C4-2B (cell line): ENCODE data around the gene GPX2.

Experiments
- H3K27ac ChIP-seq: fragments of 450-650 bp; 2 replicates; pipeline ENCODE4 v1.5.1; 2017
- CTCF ChIP-seq: fragments of 450-650 bp; conservative IDR thresholded peaks from 2 replicates; pipeline ENCODE4 v1.5.1; 2017; ENCODE audit warnings: mild to moderate bottlenecking
- ZFX ChIP-seq: fragments of 450-650 bp; IDR thresholded peaks from 2 replicates; pipeline ENCODE4 v1.6.1; 2017

GPX2 gene

GRCh38 chr14:64942531-64943111 is at the start of gene GPX2:
Gene GPX2 (minus strand): TSS chr14:64942745. CDS start chr14:64942726, 19 bp downstream.
- no peak for TF ChIP-seq CTCF
- TF ChIP-seq ZFX = no peak
- no peak within 1 kb of the TSS for H3K27ac ChIP-seq

GRCh38 chr14:64990939-64991338 is 48.4 kb upstream of the GPX2 start:
- H3K27ac ChIP-seq = no peak overlapping the region
- TF ChIP-seq ZFX = no peak
- no peak for TF ChIP-seq CTCF

GRCh38 chr14:64990296-64990695 is 47.8 kb upstream of the GPX2 start:
- H3K27ac ChIP-seq = no peak overlapping the region
- TF ChIP-seq ZFX (no peak), CTCF (no peak)

- H3K27ac ChIP-seq = peak overlapping the region; percentile 95
- TF ChIP-seq ZFX (no peak), CTCF (no peak)
These were observed 44.9 kb upstream of the GPX2 start for GRCh38 chr14:64987438-64987767.

GRCh38 chr14:64986648-64987437 is 44.3 kb upstream of the GPX2 start, which contains the start of gene FNTB:
Gene FNTB (plus strand): TSS chr14:64986895. CDS start chr14:64986954, 59 bp downstream.
- H3K27ac ChIP-seq = peak within 1 kb of the TSS; percentile 95
- peak; percentile 87 for TF ChIP-seq CTCF
- no peak for TF ChIP-seq ZFX

GRCh38 chr14:64983439-64984310 is 41.1 kb upstream of the GPX2 start:
- no peak overlapping the region for H3K27ac ChIP-seq
- TF ChIP-seq CTCF (peak; percentile 89), ZFX (no peak)
